Stomach (tissue), 9 donors: ENCODE data around the gene DPYSL5. TPM values are rescaled to one million over a fixed set of nuclear protein-coding genes. Genes with fewer than 3 reads are reported as not detected.

Experiments
- DNase-seq, 2 donors: peaks; one replicate each; pipeline versions ENCODE4 v3.0.0 to v3.0.0-alpha.2; 2013 to 2019
- H3K27ac ChIP-seq, 5 donors: fragments of 200-600 bp in 4 of 5; sonication (generic) in 4 of 5; one replicate each; pipeline ENCODE4 v1.5.1; 2013 to 2019; ENCODE audit warnings: mild to moderate bottlenecking in 1 of 5, moderate library complexity in 1 of 5
- H3K27me3 ChIP-seq, 3 donors: fragments of 200-600 bp; sonication (generic); one replicate each; pipeline ENCODE4 v1.5.1; 2017 to 2019; ENCODE audit warnings: mixed run types in 1 of 3
- H3K36me3 ChIP-seq, 4 donors: fragments of 200-600 bp; sonication (generic); 1 replicate in 3 of 4; 2 replicates in 1 of 4; pipeline ENCODE4 v1.5.1; 2016 to 2019
- H3K4me1 ChIP-seq, 4 donors: fragments of 200-600 bp; sonication (generic); one replicate each; pipeline ENCODE4 v1.5.1; 2016 to 2019
- H3K4me3 ChIP-seq, 4 donors: fragments of 200-600 bp; sonication (generic) in 3 of 4; one replicate each; pipeline ENCODE4 v1.5.1; 2016 to 2019; ENCODE audit warnings: mild to moderate bottlenecking in 1 of 4
- H3K9me3 ChIP-seq, 4 donors: fragments of 200-600 bp; sonication (generic); one replicate each; pipeline ENCODE4 v1.5.1; 2016 to 2019
- EP300 ChIP-seq: sonication (generic); formaldehyde crosslinking; IDR thresholded peaks from one replicate; pipeline ENCODE4 v1.6.1; 2017; ENCODE audit warnings: antibody characterized with exemption
- POLR2A ChIP-seq, 4 donors: fragments of 450-650 bp; IDR thresholded peaks; one replicate each; pipeline ENCODE4 v1.6.1; 2016; ENCODE audit warnings: antibody characterized with exemption in 4 of 4, control low read depth in 2 of 4, mild to moderate bottlenecking in 1 of 4, moderate library complexity in 1 of 4
- POLR2AphosphoS5 ChIP-seq, 3 donors: sonication (generic); formaldehyde crosslinking; IDR thresholded peaks; one replicate each; pipeline ENCODE4 v1.6.1; 2016; ENCODE audit warnings: antibody characterized with exemption in 3 of 3
- WGBS, 5 donors: extraction: QIAGEN DNeasy Blood & Tissue Kit in 3 of 5; methylation state at CpG; one replicate each; pipeline versions ENCODE4 v1.1.5 to v1.1.7; 2013 to 2018; 5-methylcytosine and 5-hydroxymethylcytosine counted together
- intact Hi-C: fragments of 100-400 bp; cut with DNase I; formaldehyde crosslinking; loops from one replicate; pipeline ENCODE4 v1.15.1; 2023; ENCODE audit warnings: low total_unique reads
- polyA plus RNA-seq, 3 donors: library from polyadenylated mRNA; stranded (reverse); fragments of 200-250 nt; gene quantifications; one replicate each; pipeline ENCODE4 v1.2.3, GENCODE V29; 2013
- total RNA-seq, 5 donors: library from RNA; depleted of rRNA; stranded (reverse); fragments of >200 nt; gene quantifications; one replicate each; pipeline versions ENCODE4 v1.1.0 to v1.2.3, GENCODE V29; 2014 to 2016
- TF ChIP-seq, protein P1 (sequence below), 7 experiments: fragments of 450-650 bp in 4 of 7; fragments of 200-600 bp in 3 of 7; sonication (generic) in 3 of 7; IDR thresholded peaks; one replicate each; pipeline ENCODE4 v1.5.1; 2016 to 2019; ENCODE audit warnings: antibody characterized with exemption in 7 of 7, control low read depth in 2 of 7, mild to moderate bottlenecking in 1 of 7
- donor health status: healthy with polysubstance abuse.
- donor health status: Bipolar disorder and iron deficiency.
- donor health status: healthy.

The DPYSL5 gene
- total and polyA plus RNA-seq, 8 donors: 0.06 to 0.55 TPM; not detected in 6

DNA sequence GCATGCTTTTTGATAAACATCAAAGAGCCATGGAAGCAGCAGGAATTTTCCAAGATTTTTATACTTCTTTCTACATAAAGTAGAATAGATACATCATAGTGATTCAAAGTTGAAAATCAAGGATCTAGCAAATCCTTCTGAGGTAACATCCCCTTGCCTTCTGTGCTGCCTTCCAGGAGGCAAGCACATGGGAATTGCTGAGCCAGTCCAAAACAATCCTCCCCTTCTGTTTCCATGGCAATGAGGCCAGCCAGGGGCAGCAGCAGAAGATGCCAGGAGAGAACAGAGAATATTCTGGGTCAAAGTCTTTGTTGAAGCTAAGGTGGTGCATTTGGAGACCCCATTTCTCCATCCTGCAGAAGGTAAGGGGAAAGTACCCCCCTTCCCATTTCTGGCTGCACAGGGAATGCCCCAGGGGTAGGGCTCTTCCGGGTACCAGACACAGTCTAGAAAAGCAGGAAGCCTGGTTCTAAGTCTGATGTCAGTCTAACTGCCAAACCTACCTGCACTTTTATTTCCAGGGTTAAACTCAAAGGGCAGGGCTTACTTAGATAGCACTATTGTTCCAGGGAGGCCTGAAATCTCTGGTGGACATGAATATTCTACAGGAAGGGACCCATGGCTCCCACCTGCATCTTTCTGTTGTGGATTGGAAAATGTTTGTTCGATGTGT lies 40.0 kb upstream of the DPYSL5 start:
- no peak overlapping the region for H3K27ac ChIP-seq
- peaks cover 0 to 23% (median 0%) of the 10 kb centered on the region in 3 donors for H3K27me3 ChIP-seq
- TF ChIP-seq, protein P1, sequence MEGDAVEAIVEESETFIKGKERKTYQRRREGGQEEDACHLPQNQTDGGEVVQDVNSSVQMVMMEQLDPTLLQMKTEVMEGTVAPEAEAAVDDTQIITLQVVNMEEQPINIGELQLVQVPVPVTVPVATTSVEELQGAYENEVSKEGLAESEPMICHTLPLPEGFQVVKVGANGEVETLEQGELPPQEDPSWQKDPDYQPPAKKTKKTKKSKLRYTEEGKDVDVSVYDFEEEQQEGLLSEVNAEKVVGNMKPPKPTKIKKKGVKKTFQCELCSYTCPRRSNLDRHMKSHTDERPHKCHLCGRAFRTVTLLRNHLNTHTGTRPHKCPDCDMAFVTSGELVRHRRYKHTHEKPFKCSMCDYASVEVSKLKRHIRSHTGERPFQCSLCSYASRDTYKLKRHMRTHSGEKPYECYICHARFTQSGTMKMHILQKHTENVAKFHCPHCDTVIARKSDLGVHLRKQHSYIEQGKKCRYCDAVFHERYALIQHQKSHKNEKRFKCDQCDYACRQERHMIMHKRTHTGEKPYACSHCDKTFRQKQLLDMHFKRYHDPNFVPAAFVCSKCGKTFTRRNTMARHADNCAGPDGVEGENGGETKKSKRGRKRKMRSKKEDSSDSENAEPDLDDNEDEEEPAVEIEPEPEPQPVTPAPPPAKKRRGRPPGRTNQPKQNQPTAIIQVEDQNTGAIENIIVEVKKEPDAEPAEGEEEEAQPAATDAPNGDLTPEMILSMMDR (IDR thresholded peaks at IDR 0.05): no peak
- TF ChIP-seq POLR2A (IDR thresholded peaks at IDR 0.05) (no peak), EP300 (no peak), POLR2AphosphoS5 (IDR thresholded peaks at IDR 0.05) (no peak)
- H3K4me1 ChIP-seq: no peaks in the 10 kb centered on the region
- no peak overlapping the region for H3K4me3 ChIP-seq
- intact Hi-C loops: no loop called here
- H3K36me3 ChIP-seq: no peaks in the 10 kb centered on the region
- peak in 1 of 2 donors; percentile 22 for DNase-seq
- no peaks in the 10 kb centered on the region for H3K9me3 ChIP-seq
- WGBS, 5 donors: 48 to 59% (median 54%) methylated on average over 2 of the region's 2 CpGs

DNA sequence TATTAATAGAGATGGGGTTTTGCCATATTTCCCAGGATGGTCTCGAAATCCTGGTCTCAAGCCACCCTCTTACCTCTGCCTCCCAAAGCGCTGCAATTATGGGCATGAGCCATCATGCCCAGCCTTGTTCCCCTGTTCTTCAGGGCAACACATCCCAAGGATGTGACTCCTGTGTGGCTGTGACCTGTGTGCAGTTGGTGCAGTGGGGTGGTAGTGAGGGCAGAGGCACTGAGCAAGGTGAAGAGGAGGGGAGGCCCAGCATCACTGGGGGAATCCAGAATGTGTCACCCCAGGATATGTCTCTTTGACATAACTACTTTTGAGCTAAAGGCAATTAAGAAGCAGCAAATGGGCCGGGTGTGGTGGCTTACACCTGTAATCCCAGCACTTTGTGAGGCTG lies 38.7 kb upstream of the DPYSL5 start:
- no peak for DNase-seq
- H3K4me3 ChIP-seq: no peak overlapping the region
- H3K27ac ChIP-seq: no peak overlapping the region
- WGBS, 5 donors: 80 to 93% (median 87%) methylated on average over 3 of the region's 3 CpGs
- peaks cover 0 to 36% (median 0%) of the 10 kb centered on the region in 3 donors for H3K27me3 ChIP-seq
- intact Hi-C loops: no loop called here
- no peaks in the 10 kb centered on the region for H3K36me3 ChIP-seq
- TF ChIP-seq EP300: no peak
- TF ChIP-seq, protein P1 (IDR thresholded peaks at IDR 0.05): no peak
- no peak for TF ChIP-seq POLR2AphosphoS5 (IDR thresholded peaks at IDR 0.05)
- no peak for TF ChIP-seq POLR2A (IDR thresholded peaks at IDR 0.05)
- H3K9me3 ChIP-seq: no peaks in the 10 kb centered on the region
- no peaks in the 10 kb centered on the region for H3K4me1 ChIP-seq

DNA sequence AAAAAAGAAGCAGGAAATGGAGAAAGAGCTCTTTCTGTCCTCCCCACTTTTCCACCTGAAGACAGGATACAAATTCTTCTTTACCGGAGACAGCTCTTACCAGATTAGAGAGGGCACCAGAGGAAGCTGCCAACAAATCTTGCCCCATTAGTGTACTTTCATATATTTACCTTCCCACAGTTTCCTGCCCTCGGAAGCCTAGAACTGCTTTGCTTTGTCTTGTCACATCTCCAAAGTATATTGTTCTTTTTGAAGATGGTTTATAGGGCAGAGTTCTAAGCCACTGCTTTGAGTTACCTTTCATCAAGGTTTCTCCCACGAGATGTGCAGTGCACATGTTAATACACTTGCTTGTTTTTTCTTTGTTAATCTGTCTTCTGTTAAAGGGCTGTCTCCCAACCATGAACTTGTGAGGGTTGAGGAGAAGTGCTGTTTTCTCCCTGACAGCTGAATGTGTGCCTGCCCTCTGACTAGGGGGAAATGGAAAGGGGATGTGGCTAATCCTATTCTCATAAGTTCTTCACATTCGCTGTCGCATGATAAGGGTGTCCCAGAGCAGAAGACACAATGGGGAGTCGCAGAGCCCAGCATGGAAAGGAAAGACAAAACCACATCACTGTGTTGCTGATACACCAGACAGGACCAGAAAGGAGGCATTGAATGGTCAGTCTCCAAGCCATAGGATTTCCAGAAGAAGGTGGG lies 37.9 kb upstream of the DPYSL5 start:
- Histone ChIP-seq H3K36me3 (no peaks in the 10 kb centered on the region), H3K9me3 (no peaks in the 10 kb centered on the region), H3K4me3 (no peak overlapping the region), H3K27me3 (peaks cover 0 to 44% (median 0%) of the 10 kb centered on the region in 3 donors), H3K4me1 (no peaks in the 10 kb centered on the region), H3K27ac (no peak overlapping the region)
- 44 to 62% (median 51%) methylated on average over 6 of the region's 6 CpGs for WGBS, 5 donors
- TF ChIP-seq POLR2A (IDR thresholded peaks at IDR 0.05): no peak
- TF ChIP-seq, protein P1 (IDR thresholded peaks at IDR 0.05): no peak
- intact Hi-C loops: no loop called here
- peak in 1 of 2 donors; percentile 18 for DNase-seq

DNA sequence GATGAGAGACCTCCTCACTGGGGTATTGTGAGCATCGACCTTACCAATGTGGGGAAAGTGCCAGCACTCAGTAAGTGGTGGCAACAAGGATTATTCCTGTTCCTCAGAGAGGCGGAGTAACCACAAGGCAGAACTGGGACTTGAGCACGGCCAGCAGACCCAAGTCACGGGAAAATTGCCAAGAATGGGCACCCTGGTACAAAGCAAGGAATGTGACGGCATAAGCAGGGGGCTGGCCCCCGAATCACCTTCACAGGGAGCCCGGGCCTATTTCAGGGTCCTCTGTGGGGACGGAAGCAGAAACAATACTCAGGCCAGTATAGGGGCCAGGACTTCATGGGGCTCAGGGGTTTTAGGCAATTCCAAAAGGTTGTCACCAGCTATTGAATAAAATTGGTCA lies 36.7 kb upstream of the DPYSL5 start:
- Histone ChIP-seq H3K9me3 (no peaks in the 10 kb centered on the region), H3K4me1 (no peaks in the 10 kb centered on the region), H3K27me3 (peaks cover 0 to 55% (median 0%) of the 10 kb centered on the region in 3 donors), H3K4me3 (no peak overlapping the region), H3K27ac (no peak overlapping the region), H3K36me3 (no peaks in the 10 kb centered on the region)
- WGBS, 5 donors: 75 to 88% (median 77%) methylated on average over 8 of the region's 8 CpGs
- no peak for TF ChIP-seq POLR2AphosphoS5 (IDR thresholded peaks at IDR 0.05)
- TF ChIP-seq, protein P1 (IDR thresholded peaks at IDR 0.05): no peak
- TF ChIP-seq POLR2A (IDR thresholded peaks at IDR 0.05): no peak
- TF ChIP-seq EP300: no peak
- intact Hi-C loops: no loop called here
- DNase-seq: no peak
